Endometrium (tissue), 2 donors: Measurements from ENCODE around the gene CMTR2.
"Not testable (repeated sequence)": the region's sequence is repeated elsewhere in the genome, so short reads cannot be mapped to it uniquely, and the experiment has no call there.

Experiments
- FAIRE-seq: peaks from 2 replicates; lab custom pipeline; 2012; peaks lifted over from hg19 to GRCh38; lab: Jason Lieb, UNC
- donor health status: control.
- donor health status: control.

Gene CMTR2

GRCh38 chr16:71288890-71289731, at the start of gene CMTR2:
Gene CMTR2 (minus strand): TSS chr16:71289402. CDS start chr16:71285920, 3,482 bp downstream.
- FAIRE-seq = no peak

GRCh38 chr16:71338632-71339031, 49.4 kb upstream of the CMTR2 start:
- FAIRE-seq = no peak

- FAIRE-seq = no peak
These were observed 49.0 kb upstream of the CMTR2 start for GRCh38 chr16:71338193-71338592.

- no peak for FAIRE-seq
These were observed 48.4 kb upstream of the CMTR2 start for GRCh38 chr16:71337631-71338030.

GRCh38 chr16:71328151-71328550, 38.9 kb upstream of the CMTR2 start:
- FAIRE-seq = no peak

GRCh38 chr16:71327720-71328119, 38.5 kb upstream of the CMTR2 start:
- no peak for FAIRE-seq

GRCh38 chr16:71319999-71320398, 30.8 kb upstream of the CMTR2 start:
- FAIRE-seq = no peak

- FAIRE-seq = no peak
These were observed 26.1 kb upstream of the CMTR2 start for GRCh38 chr16:71315269-71315668.

- FAIRE-seq = not testable (repeated sequence)
These were observed 24.4 kb upstream of the CMTR2 start for GRCh38 chr16:71313591-71313990.

- no peak for FAIRE-seq
These were observed 22.5 kb upstream of the CMTR2 start for GRCh38 chr16:71311553-71312158.

- FAIRE-seq = no peak
These were observed 14.7 kb upstream of the CMTR2 start for GRCh38 chr16:71303938-71304337.

GRCh38 chr16:71297341-71297634, 8.1 kb upstream of the CMTR2 start:
- FAIRE-seq = no peak

- FAIRE-seq = no peak
These were observed 7.6 kb upstream of the CMTR2 start for GRCh38 chr16:71296584-71297340.

- FAIRE-seq = no peak
These were observed 6.7 kb upstream of the CMTR2 start for GRCh38 chr16:71295950-71296349.

- FAIRE-seq = peak; percentile 88
These were observed 4.7 kb upstream of the CMTR2 start for GRCh38 chr16:71293919-71294318.

GRCh38 chr16:71292095-71292494, 2.9 kb upstream of the CMTR2 start:
- FAIRE-seq = not testable (repeated sequence)

- no peak for FAIRE-seq
These were observed 495 bp upstream of the CMTR2 start for GRCh38 chr16:71289732-71290062.

- no peak for FAIRE-seq
These were observed 672 bp downstream of the CMTR2 start for GRCh38 chr16:71288570-71288889.

- FAIRE-seq = no peak
These were observed 1.3 kb downstream of the CMTR2 start for GRCh38 chr16:71287911-71288310.

GRCh38 chr16:71287454-71287853, 1.7 kb downstream of the CMTR2 start:
- FAIRE-seq = no peak

- no peak for FAIRE-seq
These were observed 5.6 kb downstream of the CMTR2 start for GRCh38 chr16:71283612-71284011.

- FAIRE-seq = no peak
These were observed 6.3 kb downstream of the CMTR2 start for GRCh38 chr16:71282943-71283342.

- FAIRE-seq = no peak
These were observed 12.4 kb downstream of the CMTR2 start for GRCh38 chr16:71276589-71277334.
